ENCODE results near the gene TRIM56. TPM values are rescaled to one million over a fixed set of nuclear protein-coding genes. Genes with fewer than 3 reads are reported as not detected.

The TRIM56 gene
- total and polyA plus RNA-seq, 2 of the 13 experiments (the other 11 are each of a cell fraction or from before 2014, with no cell fraction given) = 3.2 to 7.1 TPM

DNA sequence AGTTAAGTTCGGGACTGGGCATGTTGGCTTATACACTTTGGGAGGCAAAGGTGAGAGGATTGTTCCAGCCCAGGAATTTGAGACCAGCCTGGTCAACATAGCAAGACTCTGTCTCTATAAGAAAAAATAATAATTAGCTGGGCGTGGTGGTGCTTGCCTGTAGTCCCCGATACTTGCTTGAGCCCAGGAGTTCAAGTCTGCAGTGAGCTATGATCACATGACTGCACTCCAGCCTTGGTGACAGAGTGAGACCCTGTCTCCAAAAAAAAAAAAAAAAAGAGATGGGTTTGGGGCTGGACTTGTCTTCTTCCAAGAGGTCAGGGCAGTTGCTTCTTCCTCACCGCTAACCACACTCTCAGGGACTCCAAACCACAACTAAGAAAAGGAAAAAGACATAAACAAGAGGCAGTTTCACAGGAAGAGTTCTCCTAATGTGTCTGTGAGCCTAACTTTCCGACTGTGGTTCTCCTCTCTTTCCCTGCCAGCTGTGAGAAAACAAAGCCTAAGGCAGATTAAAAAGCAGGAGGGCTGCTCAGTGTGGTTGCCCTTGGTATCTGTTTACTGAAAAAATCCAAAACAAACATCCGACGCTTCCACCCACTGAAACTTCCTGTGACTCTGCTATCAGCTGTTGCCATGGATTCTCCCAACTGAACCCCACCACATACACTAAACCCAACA, 39.2 kb downstream of the TRIM56 start (continued):
- TF ChIP-seq ZNF12 (CRISPR knock-in tag; IDR thresholded peaks at IDR 0.05) = no peak
- TF ChIP-seq, protein P1, sequence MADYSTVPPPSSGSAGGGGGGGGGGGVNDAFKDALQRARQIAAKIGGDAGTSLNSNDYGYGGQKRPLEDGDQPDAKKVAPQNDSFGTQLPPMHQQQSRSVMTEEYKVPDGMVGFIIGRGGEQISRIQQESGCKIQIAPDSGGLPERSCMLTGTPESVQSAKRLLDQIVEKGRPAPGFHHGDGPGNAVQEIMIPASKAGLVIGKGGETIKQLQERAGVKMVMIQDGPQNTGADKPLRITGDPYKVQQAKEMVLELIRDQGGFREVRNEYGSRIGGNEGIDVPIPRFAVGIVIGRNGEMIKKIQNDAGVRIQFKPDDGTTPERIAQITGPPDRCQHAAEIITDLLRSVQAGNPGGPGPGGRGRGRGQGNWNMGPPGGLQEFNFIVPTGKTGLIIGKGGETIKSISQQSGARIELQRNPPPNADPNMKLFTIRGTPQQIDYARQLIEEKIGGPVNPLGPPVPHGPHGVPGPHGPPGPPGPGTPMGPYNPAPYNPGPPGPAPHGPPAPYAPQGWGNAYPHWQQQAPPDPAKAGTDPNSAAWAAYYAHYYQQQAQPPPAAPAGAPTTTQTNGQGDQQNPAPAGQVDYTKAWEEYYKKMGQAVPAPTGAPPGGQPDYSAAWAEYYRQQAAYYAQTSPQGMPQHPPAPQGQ (CRISPR knock-in tag; IDR thresholded peaks at IDR 0.05; ENCODE audit: borderline replicate concordance) = no peak
- no peak for TF ChIP-seq ZNF17 (CRISPR knock-in tag; IDR thresholded peaks at IDR 0.05)
- peak; percentile 68; the same call in 1 of the 2 replicates for TF ChIP-seq ISL2 (CRISPR knock-in tag; IDR thresholded peaks at IDR 0.05)
- no peak for TF ChIP-seq SRSF9 (IDR thresholded peaks at IDR 0.05; ENCODE audit: borderline replicate concordance, insufficient read depth, low read depth, low read length, poor library complexity, severe bottlenecking)
- TF ChIP-seq, protein P2, sequence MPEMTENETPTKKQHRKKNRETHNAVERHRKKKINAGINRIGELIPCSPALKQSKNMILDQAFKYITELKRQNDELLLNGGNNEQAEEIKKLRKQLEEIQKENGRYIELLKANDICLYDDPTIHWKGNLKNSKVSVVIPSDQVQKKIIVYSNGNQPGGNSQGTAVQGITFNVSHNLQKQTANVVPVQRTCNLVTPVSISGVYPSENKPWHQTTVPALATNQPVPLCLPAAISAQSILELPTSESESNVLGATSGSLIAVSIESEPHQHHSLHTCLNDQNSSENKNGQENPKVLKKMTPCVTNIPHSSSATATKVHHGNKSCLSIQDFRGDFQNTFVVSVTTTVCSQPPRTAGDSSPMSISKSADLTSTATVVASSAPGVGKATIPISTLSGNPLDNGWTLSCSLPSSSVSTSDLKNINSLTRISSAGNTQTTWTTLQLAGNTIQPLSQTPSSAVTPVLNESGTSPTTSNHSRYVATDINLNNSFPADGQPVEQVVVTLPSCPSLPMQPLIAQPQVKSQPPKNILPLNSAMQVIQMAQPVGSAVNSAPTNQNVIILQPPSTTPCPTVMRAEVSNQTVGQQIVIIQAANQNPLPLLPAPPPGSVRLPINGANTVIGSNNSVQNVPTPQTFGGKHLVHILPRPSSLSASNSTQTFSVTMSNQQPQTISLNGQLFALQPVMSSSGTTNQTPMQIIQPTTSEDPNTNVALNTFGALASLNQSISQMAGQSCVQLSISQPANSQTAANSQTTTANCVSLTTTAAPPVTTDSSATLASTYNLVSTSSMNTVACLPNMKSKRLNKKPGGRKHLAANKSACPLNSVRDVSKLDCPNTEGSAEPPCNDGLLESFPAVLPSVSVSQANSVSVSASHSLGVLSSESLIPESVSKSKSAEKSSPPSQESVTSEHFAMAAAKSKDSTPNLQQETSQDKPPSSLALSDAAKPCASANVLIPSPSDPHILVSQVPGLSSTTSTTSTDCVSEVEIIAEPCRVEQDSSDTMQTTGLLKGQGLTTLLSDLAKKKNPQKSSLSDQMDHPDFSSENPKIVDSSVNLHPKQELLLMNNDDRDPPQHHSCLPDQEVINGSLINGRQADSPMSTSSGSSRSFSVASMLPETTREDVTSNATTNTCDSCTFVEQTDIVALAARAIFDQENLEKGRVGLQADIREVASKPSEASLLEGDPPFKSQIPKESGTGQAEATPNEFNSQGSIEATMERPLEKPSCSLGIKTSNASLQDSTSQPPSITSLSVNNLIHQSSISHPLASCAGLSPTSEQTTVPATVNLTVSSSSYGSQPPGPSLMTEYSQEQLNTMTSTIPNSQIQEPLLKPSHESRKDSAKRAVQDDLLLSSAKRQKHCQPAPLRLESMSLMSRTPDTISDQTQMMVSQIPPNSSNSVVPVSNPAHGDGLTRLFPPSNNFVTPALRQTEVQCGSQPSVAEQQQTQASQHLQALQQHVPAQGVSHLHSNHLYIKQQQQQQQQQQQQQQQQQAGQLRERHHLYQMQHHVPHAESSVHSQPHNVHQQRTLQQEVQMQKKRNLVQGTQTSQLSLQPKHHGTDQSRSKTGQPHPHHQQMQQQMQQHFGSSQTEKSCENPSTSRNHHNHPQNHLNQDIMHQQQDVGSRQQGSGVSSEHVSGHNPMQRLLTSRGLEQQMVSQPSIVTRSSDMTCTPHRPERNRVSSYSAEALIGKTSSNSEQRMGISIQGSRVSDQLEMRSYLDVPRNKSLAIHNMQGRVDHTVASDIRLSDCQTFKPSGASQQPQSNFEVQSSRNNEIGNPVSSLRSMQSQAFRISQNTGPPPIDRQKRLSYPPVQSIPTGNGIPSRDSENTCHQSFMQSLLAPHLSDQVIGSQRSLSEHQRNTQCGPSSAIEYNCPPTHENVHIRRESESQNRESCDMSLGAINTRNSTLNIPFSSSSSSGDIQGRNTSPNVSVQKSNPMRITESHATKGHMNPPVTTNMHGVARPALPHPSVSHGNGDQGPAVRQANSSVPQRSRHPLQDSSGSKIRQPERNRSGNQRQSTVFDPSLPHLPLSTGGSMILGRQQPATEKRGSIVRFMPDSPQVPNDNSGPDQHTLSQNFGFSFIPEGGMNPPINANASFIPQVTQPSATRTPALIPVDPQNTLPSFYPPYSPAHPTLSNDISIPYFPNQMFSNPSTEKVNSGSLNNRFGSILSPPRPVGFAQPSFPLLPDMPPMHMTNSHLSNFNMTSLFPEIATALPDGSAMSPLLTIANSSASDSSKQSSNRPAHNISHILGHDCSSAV (CRISPR knock-in tag; IDR thresholded peaks at IDR 0.05; ENCODE audit: borderline replicate concordance) = no peak
- TF ChIP-seq ZNF839 (CRISPR knock-in tag; IDR thresholded peaks at IDR 0.05; ENCODE audit: borderline replicate concordance) = no peak
- TF ChIP-seq ZNF737 (CRISPR knock-in tag; IDR thresholded peaks at IDR 0.05; ENCODE audit: borderline replicate concordance) = no peak
- peak; percentile 29; the same call in 1 of the 2 replicates for TF ChIP-seq RCOR2 (CRISPR knock-in tag; IDR thresholded peaks at IDR 0.05)
- no peak for TF ChIP-seq HMG20B (CRISPR knock-in tag; conservative IDR thresholded peaks at IDR 0.05)
- no peak for TF ChIP-seq ZNF446 (CRISPR knock-in tag; IDR thresholded peaks at IDR 0.05)
- TF ChIP-seq ZMAT3 (CRISPR knock-in tag; conservative IDR thresholded peaks at IDR 0.05) = peak; percentile 78; the same call in 1 of the 2 replicates
- no peak for TF ChIP-seq NPAS2 (CRISPR knock-in tag; IDR thresholded peaks at IDR 0.05; ENCODE audit: borderline replicate concordance)
